GM19099 (cell line): ENCODE results near the gene STXBP2.

ENCODE experiments used
- POLR2A ChIP-seq: IDR thresholded peaks from 3 replicates; pipeline ENCODE4 v1.6.1; 2011; ENCODE audit warnings: low read depth; ENCODE audit not compliant: insufficient read length; ENCODE audit errors: extremely low read depth

Gene STXBP2

GRCh38 chr19:7637374-7638256 lies 705 bp downstream of the STXBP2 start:
- no peak for TF ChIP-seq POLR2A

GRCh38 chr19:7638802-7639465 lies 2.0 kb downstream of the STXBP2 start:
- no peak for TF ChIP-seq POLR2A

- no peak for TF ChIP-seq POLR2A
Measured at GRCh38 chr19:7639863-7640348, 3.0 kb downstream of the STXBP2 start.

- TF ChIP-seq POLR2A = no peak
Measured at GRCh38 chr19:7640803-7641202, 3.9 kb downstream of the STXBP2 start.

GRCh38 chr19:7641290-7642276 lies 4.7 kb downstream of the STXBP2 start:
- no peak for TF ChIP-seq POLR2A

GRCh38 chr19:7642295-7643030 lies 5.6 kb downstream of the STXBP2 start:
- no peak for TF ChIP-seq POLR2A

- TF ChIP-seq POLR2A = no peak
Measured at GRCh38 chr19:7643031-7643415, 6.1 kb downstream of the STXBP2 start.

- TF ChIP-seq POLR2A = no peak
Measured at GRCh38 chr19:7644550-7644877, 7.6 kb downstream of the STXBP2 start.

- no peak for TF ChIP-seq POLR2A
Measured at GRCh38 chr19:7645163-7645562, 8.3 kb downstream of the STXBP2 start.

GRCh38 chr19:7645656-7646425 lies 8.9 kb downstream of the STXBP2 start:
- no peak for TF ChIP-seq POLR2A

- no peak for TF ChIP-seq POLR2A
Measured at GRCh38 chr19:7646426-7646700, 9.5 kb downstream of the STXBP2 start.

- TF ChIP-seq POLR2A = no peak
Measured at GRCh38 chr19:7647156-7647555, 10.2 kb downstream of the STXBP2 start.

- TF ChIP-seq POLR2A = no peak
Measured at GRCh38 chr19:7648265-7649014, 11.5 kb downstream of the STXBP2 start.
